ENCODE results near the gene RGL1. TPM values are rescaled to one million over a fixed set of nuclear protein-coding genes. Genes with fewer than 3 reads are reported as not detected.

The RGL1 gene
- total and polyA plus RNA-seq, 8 donors = 0.58 to 22.2 (median 8.5) TPM

- TF ChIP-seq EP300 (IDR thresholded peaks at IDR 0.05) = no peak
- TF ChIP-seq POLR2AphosphoS5 (IDR thresholded peaks at IDR 0.05) = no peak
- TF ChIP-seq POLR2A (IDR thresholded peaks at IDR 0.05) = no peak
- TF ChIP-seq CTCF (IDR thresholded peaks at IDR 0.05) = no peak
- Histone ChIP-seq H3K27me3 (no peaks in the 10 kb centered on the region), H3K27ac (no peak overlapping the region), H3K4me3 (no peak overlapping the region), H3K9me3 (no peaks in the 10 kb centered on the region), H3K36me3 (peaks cover 0 to 6% (median 0%) of the 10 kb centered on the region in 4 donors), H3K4me1 (peaks cover 4 to 12% (median 7%) of the 10 kb centered on the region in 4 donors)
- 89 to 94% (median 92%) methylated on average over 7 of the region's 7 CpGs for WGBS, 5 donors
- intact Hi-C loops (cut with DNase I; ENCODE audit: low total_unique reads) = no loop called here
- DNase-seq = no peak
Observed at GRCh38 chr1:183936009-183936408, 131.1 kb downstream of the RGL1 start.

GRCh38 chr1:183936791-183937190 is 131.9 kb downstream of the RGL1 start:
- H3K27ac ChIP-seq = no peak overlapping the region
- H3K9me3 ChIP-seq = no peaks in the 10 kb centered on the region
- no peak for DNase-seq
- 81 to 93% (median 90%) methylated on average over 7 of the region's 7 CpGs for WGBS, 5 donors
- peaks cover 0 to 6% (median 0%) of the 10 kb centered on the region in 4 donors for H3K36me3 ChIP-seq
- intact Hi-C loops (cut with DNase I; ENCODE audit: low total_unique reads) = no loop called here
- H3K4me1 ChIP-seq = peaks cover 4 to 12% (median 7%) of the 10 kb centered on the region in 4 donors
- H3K27me3 ChIP-seq = no peaks in the 10 kb centered on the region
- no peak overlapping the region for H3K4me3 ChIP-seq
- TF ChIP-seq POLR2A (IDR thresholded peaks at IDR 0.05) (no peak), POLR2AphosphoS5 (IDR thresholded peaks at IDR 0.05) (no peak), CTCF (IDR thresholded peaks at IDR 0.05) (no peak), EP300 (IDR thresholded peaks at IDR 0.05) (no peak)

GRCh38 chr1:183937611-183938010 is 132.7 kb downstream of the RGL1 start:
- no peaks in the 10 kb centered on the region for H3K9me3 ChIP-seq
- H3K36me3 ChIP-seq = peaks cover 0 to 6% (median 0%) of the 10 kb centered on the region in 4 donors
- DNase-seq = no peak
- no peak overlapping the region for H3K27ac ChIP-seq
- H3K27me3 ChIP-seq = no peaks in the 10 kb centered on the region
- TF ChIP-seq POLR2A (IDR thresholded peaks at IDR 0.05) = no peak
- peaks cover 0 to 4% (median 3%) of the 10 kb centered on the region in 4 donors for H3K4me1 ChIP-seq
- intact Hi-C loops (cut with DNase I; ENCODE audit: low total_unique reads) = no loop called here
- WGBS, 5 donors = 88 to 94% (median 93%) methylated on average over 11 of the region's 11 CpGs
- no peak overlapping the region for H3K4me3 ChIP-seq

- TF ChIP-seq POLR2AphosphoS5 (IDR thresholded peaks at IDR 0.05) = no peak
- TF ChIP-seq EP300 (IDR thresholded peaks at IDR 0.05) = no peak
- no peak for TF ChIP-seq CTCF (IDR thresholded peaks at IDR 0.05)
- TF ChIP-seq POLR2A (IDR thresholded peaks at IDR 0.05) = no peak
- DNase-seq = no peak
- Histone ChIP-seq H3K27me3 (no peaks in the 10 kb centered on the region), H3K4me3 (no peak overlapping the region), H3K4me1 (no peaks in the 10 kb centered on the region), H3K9me3 (no peaks in the 10 kb centered on the region), H3K36me3 (peaks cover 0 to 6% (median 0%) of the 10 kb centered on the region in 4 donors), H3K27ac (no peak overlapping the region)
- WGBS, 5 donors = 86 to 94% (median 88%) methylated on average over 4 to 5 of the region's 5 CpGs
- intact Hi-C loops (cut with DNase I; ENCODE audit: low total_unique reads) = no loop called here
Observed at GRCh38 chr1:183941001-183941400, 136.1 kb downstream of the RGL1 start.

- Histone ChIP-seq H3K27ac (no peak overlapping the region), H3K9me3 (no peaks in the 10 kb centered on the region), H3K4me1 (no peaks in the 10 kb centered on the region), H3K27me3 (no peaks in the 10 kb centered on the region), H3K4me3 (no peak overlapping the region), H3K36me3 (peaks cover 0 to 6% (median 0%) of the 10 kb centered on the region in 4 donors)
- peak in 1 of 2 donors; percentile 68 for DNase-seq
- no peak for TF ChIP-seq CTCF (IDR thresholded peaks at IDR 0.05)
- no peak for TF ChIP-seq EP300 (IDR thresholded peaks at IDR 0.05)
- no peak for TF ChIP-seq POLR2A (IDR thresholded peaks at IDR 0.05)
- no peak for TF ChIP-seq POLR2AphosphoS5 (IDR thresholded peaks at IDR 0.05)
- intact Hi-C loops (cut with DNase I; ENCODE audit: low total_unique reads) = no loop called here
- WGBS, 5 donors = 58 to 71% (median 63%) methylated on average over 5 of the region's 5 CpGs
Observed at GRCh38 chr1:183942933-183943693, 138.2 kb downstream of the RGL1 start.
